A673 (cell line): ENCODE results near the gene EGFR. TPM values are rescaled to one million over a fixed set of nuclear protein-coding genes. Genes with fewer than 3 reads are reported as not detected.

Experiments
- BruUV-seq: library from RNA; stranded (reverse); fragments of 400-500 nt; replicated peaks from 2 replicates; lab custom pipeline; 2021; lab: Mats Ljungman, UMichigan
- CTCF ChIA-PET: fragments of 300-600 bp; sonication (Branson Sonifier 250); formaldehyde crosslinking; loops from one replicate; lab custom pipeline; 2022; ENCODE audit warnings: antibody characterized with exemption; lab: Charles Lee
- POLR2A ChIA-PET: fragments of 300-600 bp; sonication (Branson Sonifier 250); formaldehyde crosslinking; loops from one replicate; lab custom pipeline; 2022; ENCODE audit warnings: antibody characterized with exemption; ENCODE audit not compliant: low non-redundant PET; lab: Charles Lee
- DNase-seq: peaks from one replicate; pipeline ENCODE4 v3.0.0-alpha.2; 2015; ENCODE audit warnings: low spot score
- H3K27ac ChIP-seq: fragments of 200-600 bp; sonication (generic); 2 replicates; pipeline ENCODE4 v1.5.1; 2016; ENCODE audit warnings: mixed run types, low read depth, mild to moderate bottlenecking, mixed read lengths, antibody characterized with exemption, low read length; ENCODE audit not compliant: poor library complexity, severe bottlenecking
- H3K27me3 ChIP-seq: fragments of 200-600 bp; sonication (generic); replicated peaks from 2 replicates; pipeline ENCODE4 v1.6.1; 2017; ENCODE audit warnings: mixed run types, low read depth, mild to moderate bottlenecking, mixed read lengths, antibody characterized with exemption, low read length; ENCODE audit not compliant: insufficient read depth, poor library complexity
- H3K36me3 ChIP-seq: fragments of 200-600 bp; sonication (generic); 2 replicates; pipeline ENCODE4 v1.6.1; 2016; ENCODE audit warnings: mixed run types, mild to moderate bottlenecking, mixed read lengths, antibody characterized with exemption, low read length; ENCODE audit not compliant: insufficient read depth, poor library complexity, severe bottlenecking
- H3K4me1 ChIP-seq: fragments of 200-600 bp; sonication (generic); 2 replicates; pipeline ENCODE4 v1.6.1; 2017; ENCODE audit warnings: mixed run types, mild to moderate bottlenecking, mixed read lengths, antibody characterized with exemption, low read length; ENCODE audit not compliant: insufficient read depth, poor library complexity, severe bottlenecking
- H3K4me3 ChIP-seq: fragments of 200-600 bp; sonication (generic); 2 replicates; pipeline ENCODE4 v1.5.1; 2016; ENCODE audit warnings: low read depth, mixed run types, mild to moderate bottlenecking, mixed read lengths, low read length; ENCODE audit not compliant: poor library complexity, severe bottlenecking
- H3K9me3 ChIP-seq: fragments of 200-600 bp; sonication (generic); 2 replicates; pipeline ENCODE4 v1.6.1; 2016; ENCODE audit warnings: mixed run types, low read depth, mild to moderate bottlenecking, mixed read lengths, antibody characterized with exemption, low read length; ENCODE audit not compliant: poor library complexity, severe bottlenecking
- CTCF ChIP-seq: fragments of 300-800, 200-600 bp; sonication (generic); conservative IDR thresholded peaks from 2 replicates; pipeline ENCODE4 v1.5.1; 2017; ENCODE audit warnings: low read depth, mild to moderate bottlenecking, antibody characterized with exemption, low read length, moderate library complexity, mixed read lengths
- EZH2 ChIP-seq: fragments of 200-600 bp; sonication (generic); IDR thresholded peaks from 2 replicates; pipeline ENCODE4 v1.6.1; 2017; ENCODE audit warnings: borderline replicate concordance, low read depth, mild to moderate bottlenecking, mixed read lengths, antibody characterized with exemption, low read length; ENCODE audit not compliant: poor library complexity, severe bottlenecking
- intact Hi-C: fragments of 100-400 bp; cut with micrococcal nuclease; formaldehyde crosslinking; loops from one replicate; pipeline ENCODE4 v1.10.0; 2022; ENCODE audit not compliant: unreplicated experiment
- total RNA-seq: library from RNA; stranded (reverse); gene quantifications from 2 replicates; pipeline ENCODE4 v1.2.3, GENCODE V29; 2021

EGFR gene
- total RNA-seq, 1 experiment from 2014 or later: 0.84 TPM

GRCh38 chr7:55150709-55151451 lies 132.1 kb downstream of the EGFR start:
- Histone ChIP-seq H3K4me1 (no peaks in the 10 kb centered on the region), H3K36me3 (no peaks in the 10 kb centered on the region), H3K27me3 (no peaks in the 10 kb centered on the region), H3K4me3 (no peak overlapping the region), H3K27ac (no peak overlapping the region), H3K9me3 (no peaks in the 10 kb centered on the region)
- ChIA-PET CTCF (no interaction called here), POLR2A (no interaction called here)
- no peak for DNase-seq
- TF ChIP-seq EZH2 (no peak), CTCF (no peak)
- no TSS peak for BruUV-seq
- intact Hi-C loops: no loop called here

DNA sequence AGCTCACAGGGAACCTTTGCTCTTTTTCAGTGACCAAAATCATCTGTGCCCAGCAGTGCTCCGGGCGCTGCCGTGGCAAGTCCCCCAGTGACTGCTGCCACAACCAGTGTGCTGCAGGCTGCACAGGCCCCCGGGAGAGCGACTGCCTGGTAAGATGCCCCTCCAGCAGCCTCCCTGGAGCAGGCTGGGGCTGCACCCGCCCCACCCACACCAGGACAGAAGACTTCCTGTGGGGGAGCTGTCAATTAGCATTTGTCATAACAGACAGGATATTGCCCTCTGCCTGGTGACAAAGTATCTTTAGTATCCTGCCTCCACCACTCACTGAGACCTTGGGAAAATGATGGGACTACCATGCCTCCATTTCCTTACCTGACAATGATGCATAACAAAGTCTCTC lies 133.7 kb downstream of the EGFR start:
- Histone ChIP-seq H3K27ac (no peak overlapping the region), H3K9me3 (no peaks in the 10 kb centered on the region), H3K36me3 (no peaks in the 10 kb centered on the region), H3K4me3 (no peak overlapping the region), H3K27me3 (no peaks in the 10 kb centered on the region), H3K4me1 (no peaks in the 10 kb centered on the region)
- intact Hi-C loops: no loop called here
- no peak for TF ChIP-seq EZH2
- no peak for TF ChIP-seq CTCF
- no TSS peak for BruUV-seq
- CTCF ChIA-PET: no interaction called here
- POLR2A ChIA-PET: no interaction called here
- DNase-seq: peak; percentile 15

DNA sequence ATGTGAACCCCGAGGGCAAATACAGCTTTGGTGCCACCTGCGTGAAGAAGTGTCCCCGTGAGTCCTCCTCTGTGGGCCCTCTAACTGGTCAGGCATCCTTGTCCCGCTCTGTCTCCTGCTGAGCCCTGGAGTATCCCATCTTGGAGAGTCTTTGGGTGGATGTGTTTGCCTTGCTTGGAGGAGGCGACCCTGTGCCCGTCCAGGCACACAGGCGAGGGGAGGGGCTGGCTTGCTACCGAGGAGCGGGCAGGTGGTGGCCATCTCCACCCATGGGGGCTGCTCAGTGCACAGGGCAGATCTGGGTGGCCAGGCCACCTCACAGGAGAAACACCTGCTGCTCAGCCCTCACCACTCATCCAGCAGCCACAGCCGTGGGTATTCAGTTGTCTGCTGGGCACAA lies 135.3 kb downstream of the EGFR start:
- no peak overlapping the region for H3K27ac ChIP-seq
- no peaks in the 10 kb centered on the region for H3K36me3 ChIP-seq
- H3K4me1 ChIP-seq: no peaks in the 10 kb centered on the region
- H3K27me3 ChIP-seq: no peaks in the 10 kb centered on the region
- CTCF ChIA-PET: no interaction called here
- no peaks in the 10 kb centered on the region for H3K9me3 ChIP-seq
- POLR2A ChIA-PET: no interaction called here
- intact Hi-C loops: no loop called here
- DNase-seq: no peak
- no peak overlapping the region for H3K4me3 ChIP-seq
- TF ChIP-seq EZH2: no peak
- TF ChIP-seq CTCF: no peak
- no TSS peak for BruUV-seq
